GM18508 (cell line): Measurements from ENCODE around the gene VAPB.

Source experiments
- ATAC-seq: cut with Tn5 transposase; IDR thresholded peaks from one replicate; pipeline ENCODE4 v1.9.1; 2021; ENCODE audit warnings: moderate number of reproducible peaks; ENCODE audit not compliant: insufficient read depth, unreplicated experiment

The VAPB gene

DNA sequence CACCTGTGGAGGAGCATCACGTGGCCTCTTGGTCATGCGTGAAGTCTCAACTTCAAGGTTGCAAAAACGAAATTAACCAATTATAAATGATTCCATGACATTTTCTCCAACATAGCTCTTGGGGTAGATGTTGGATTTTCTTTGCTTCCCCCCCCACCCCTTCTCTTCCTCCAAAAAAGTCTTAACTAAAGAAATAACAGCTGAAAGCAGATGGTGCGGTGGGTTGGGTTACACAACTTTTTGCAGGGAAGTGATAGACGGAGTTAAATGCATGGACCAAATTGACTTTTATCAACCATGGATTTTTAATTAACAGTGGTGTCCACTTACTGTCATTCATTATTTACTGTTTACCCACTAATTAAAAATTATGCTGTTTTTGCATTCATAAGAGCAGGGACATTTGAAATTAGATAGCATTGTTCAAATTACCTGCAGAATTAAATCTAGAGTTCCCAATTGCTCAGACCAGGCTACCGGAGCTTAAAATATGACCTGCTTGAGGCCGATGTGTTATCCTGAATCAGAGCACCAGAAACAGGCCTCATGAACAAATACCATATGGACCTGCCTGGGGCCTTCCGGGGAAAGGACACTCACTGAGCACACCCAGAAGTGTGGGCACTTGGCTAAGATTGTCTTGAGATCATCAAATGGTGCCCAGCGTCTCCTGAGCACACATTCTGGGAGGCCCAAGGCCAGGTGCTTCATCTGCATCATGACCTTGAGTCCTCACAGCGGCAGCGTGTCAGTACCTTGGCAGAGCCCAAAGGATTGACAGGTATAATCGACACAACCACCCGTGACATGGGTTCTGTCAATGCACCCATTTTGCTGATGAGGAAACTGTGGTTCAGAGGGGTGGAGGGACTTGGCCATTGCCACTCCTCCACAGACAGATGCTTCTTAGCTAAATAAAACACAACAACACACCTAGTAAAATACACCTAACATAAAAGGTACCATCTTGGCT is 84.7 kb downstream of the VAPB start:
- ATAC-seq = no peak

DNA sequence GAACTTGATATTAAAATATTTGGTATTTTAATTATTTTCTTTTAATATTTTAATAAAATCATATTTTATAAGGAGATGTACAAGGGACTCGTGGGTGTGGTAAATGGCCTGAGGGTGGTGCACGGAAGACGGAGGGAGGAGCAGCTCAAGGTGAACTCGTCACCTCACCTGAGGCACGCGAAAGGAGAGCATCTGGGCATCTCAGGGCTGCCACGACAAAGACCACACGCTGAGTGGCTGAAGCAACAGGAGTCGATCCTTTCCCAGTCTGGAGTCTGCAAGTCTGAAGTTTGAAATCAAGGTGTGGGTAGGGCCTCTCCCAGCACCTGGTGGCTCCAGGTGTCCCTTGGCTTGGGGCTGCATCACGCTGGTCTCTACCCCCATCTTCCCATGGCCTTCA is 86.4 kb downstream of the VAPB start:
- ATAC-seq = no peak

DNA sequence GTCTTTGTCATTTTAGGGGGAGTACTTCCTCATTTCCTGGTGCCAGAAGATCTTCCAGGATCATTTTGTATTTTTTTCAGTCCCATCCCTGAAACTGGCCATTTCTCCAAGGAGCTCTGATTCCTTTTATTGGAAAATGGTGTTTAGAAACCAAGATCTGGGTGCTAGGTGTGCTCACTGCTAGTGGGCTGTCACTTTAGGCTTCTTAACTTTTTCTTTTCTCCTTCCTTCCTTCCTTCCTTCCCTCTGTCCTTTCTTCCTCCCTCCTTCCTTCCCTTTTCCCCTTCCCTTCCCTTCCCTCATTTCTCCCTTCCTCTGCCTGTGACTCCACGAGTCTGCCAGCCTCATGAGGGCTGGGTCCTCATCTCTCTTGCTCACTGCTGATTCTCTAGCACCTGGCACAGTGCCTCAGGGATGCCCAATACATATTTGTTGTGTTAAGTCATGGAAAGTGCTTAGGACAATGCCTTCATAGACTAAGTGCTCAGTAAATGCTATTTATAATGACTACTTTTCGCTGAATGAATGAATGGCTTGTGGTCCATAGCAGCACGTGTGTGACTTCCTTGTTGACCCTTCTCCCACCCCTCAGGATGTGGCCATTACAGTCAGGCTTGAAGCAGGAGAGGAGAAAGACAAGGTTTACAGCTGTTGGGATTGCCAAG is 89.2 kb downstream of the VAPB start:
- ATAC-seq = no peak

DNA sequence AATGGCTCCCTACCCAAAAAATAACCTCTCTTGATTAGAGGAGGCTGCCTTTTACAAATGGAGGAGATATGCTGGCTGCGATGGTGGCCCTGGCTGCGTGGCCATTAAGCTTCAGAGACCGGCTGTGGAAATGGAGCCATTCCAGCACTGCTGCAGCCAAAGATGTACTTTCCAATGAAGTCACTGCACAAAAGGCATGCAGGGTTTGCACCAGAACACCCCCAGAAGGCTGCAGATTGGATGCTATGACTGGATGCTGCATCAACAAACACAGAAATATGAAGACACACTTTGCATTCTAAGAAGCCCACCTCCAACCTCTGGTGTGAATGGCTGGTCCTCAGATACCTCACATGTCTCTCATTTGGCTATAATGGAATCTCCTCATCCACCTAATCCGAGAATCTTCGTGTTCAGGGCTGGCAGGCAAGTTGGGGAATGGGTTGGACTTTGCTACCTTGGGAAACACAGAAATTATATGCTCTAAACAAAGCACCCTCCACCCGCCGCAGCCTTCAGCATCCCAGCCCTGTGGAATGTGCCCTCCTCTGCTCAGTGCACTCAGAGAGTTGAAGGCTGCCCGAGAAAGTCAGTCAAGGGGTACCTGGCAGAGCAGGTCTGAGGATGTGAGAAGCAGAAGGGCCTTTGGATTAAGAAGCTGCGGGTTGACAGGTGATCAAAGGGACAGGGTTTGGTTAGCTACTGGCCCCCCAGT is 90.9 kb downstream of the VAPB start:
- ATAC-seq = no peak

DNA sequence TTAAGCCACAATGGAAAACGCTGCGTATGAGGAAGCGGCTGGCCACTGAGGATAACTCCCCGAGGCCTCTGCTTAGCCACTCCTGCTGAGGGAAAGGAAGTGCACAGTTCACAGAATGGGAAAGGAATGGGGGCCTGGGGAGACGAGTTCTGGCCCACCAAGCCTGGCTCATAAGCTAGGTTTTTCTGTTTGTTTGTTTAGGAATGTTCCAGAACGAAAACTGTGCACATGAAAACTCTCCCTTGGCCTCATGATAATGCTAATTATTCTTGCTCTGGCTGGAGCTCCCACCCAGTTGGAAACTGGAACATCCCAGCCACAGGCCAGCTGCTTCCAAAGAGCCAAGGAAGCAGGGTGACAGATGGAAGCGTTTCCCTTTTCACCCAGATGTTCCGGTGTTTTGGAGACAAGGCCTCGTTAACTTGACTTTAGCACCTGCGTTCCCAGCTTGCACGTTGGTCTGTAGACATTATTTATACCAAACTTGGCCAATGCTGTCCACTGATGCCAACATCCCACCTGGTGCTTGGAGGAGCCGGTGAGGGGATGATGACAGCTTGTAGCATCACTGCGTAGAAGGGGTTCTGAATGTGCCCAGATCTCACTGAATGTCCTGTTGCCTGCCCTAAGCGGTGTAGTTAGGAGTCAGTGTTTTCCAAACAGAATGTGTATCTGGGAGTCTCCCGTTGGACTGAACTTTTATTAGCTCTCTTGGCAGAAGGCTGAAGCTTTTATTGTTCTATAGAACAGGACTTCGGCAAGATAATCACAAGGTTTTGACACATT is 91.7 kb downstream of the VAPB start:
- no peak for ATAC-seq

DNA sequence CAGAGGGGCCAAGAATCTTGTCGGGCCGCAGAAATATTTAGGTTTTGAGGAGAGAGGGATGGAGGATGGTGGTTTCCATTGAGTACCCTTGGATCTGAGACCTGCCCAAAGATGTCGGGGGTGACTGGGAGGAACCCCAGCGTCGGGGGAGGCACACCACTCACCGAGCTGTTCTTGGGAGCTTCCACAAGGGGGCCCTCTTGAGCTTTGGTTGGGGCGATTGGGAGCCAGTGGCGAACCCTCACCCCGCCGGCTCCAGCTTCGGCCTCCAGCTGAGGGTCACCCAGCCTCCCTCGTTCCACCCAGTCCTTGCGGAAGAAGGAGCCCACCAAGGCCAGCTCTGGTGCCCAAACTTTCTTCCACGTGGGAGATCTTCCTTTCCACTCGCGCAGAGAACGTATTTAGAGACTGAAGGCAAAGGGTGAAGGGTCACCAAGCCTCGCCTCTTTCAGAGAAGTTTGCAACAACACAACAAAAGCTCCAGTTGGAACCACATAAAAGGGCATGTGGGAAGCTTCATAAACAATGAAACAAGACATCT is 92.5 kb downstream of the VAPB start:
- ATAC-seq = no peak

DNA sequence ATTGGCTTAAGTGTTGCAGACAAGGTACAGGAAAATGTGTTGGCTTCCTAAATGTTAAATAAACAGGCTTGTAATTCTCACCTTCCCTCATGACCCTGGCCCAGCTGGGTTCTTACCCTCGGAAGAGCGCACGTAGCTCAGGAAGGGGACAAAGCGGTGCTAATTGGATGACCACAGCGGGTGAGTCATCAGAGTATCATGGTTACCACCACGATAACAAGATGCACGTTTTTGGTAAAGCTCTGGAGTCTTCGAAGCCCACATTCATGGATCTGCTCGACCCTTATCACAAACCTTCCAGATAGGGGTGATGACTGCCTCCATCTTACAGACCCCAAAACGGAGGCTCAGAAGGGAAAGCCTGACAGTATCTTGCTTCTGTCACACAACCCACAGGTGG is 93.4 kb downstream of the VAPB start:
- ATAC-seq = no peak

DNA sequence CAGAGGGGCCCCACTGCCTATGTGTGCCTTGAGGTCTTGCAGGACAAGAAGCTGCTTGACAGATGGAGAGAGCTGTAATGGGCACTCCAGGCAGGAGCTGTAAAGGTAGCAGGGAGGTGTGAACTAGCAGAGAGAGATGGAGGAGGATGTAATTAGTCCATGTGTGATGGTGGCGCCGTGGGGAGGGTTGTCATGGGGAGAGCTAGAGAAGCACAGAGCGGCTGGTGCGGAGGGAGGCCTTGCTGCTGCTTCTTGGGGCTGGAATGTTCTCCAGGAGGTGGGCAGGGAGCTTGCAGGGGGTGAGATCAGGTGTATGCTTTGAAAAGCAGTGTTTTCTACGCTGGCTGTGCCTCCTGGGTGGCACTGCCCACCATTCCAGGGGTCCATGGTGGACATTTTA is 94.0 kb downstream of the VAPB start:
- no peak for ATAC-seq

DNA sequence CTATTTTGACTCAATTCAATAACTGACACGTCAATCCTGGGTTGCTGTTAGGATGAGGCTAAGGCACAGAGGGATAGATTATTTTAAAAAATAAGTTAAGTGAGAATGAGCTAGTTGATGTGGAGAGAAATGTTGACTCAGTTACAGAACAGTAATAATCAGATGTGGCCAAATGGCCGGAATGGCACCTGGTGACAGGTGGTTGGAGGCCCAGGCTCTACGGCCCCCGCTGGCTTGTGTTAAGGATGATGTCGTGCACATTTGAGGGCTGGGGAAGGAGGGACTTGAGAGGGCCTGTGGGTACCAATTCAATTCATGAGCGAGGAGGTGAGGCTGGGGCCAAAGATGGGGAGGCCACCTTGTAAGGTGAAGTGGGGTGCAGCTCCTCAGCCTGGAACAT is 94.4 kb downstream of the VAPB start:
- no peak for ATAC-seq

DNA sequence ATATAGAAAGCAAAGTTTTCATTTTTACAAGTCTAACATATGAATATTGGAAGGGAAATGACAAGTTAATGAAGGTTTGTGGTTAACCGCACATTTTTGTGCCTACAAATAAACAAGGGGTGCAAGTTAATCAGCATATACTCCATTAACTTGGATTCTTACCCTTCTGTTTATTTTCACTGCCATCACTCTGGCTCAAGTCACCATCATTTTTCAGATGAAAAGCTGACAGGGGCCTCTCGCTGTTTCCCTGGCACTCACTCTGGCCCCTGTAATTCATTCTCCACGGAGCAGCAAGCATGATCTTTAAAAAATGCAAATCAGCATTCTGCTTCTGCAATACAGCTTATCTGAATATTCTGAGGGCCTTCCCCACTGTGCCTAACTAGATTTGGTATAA is 96.4 kb downstream of the VAPB start:
- ATAC-seq = no peak

DNA sequence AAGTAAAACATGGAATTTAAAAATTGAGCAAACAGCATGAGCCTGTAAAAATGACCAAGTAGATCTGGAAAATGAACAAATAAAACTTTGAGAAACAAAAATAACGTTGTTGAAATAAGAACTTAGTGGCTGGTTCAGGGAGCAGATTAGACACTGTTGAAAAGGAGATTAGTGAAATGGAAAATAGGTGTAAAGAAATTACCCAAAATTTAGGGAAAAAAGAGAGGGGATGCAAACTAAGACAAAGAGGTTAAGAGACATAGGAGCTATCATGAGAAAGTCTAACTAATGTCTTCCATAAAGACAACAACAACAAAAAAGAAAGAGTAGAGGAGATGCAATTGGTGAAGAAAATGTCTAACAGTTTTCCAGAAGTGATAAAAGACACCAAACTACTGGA is 97.2 kb downstream of the VAPB start:
- ATAC-seq = no peak

DNA sequence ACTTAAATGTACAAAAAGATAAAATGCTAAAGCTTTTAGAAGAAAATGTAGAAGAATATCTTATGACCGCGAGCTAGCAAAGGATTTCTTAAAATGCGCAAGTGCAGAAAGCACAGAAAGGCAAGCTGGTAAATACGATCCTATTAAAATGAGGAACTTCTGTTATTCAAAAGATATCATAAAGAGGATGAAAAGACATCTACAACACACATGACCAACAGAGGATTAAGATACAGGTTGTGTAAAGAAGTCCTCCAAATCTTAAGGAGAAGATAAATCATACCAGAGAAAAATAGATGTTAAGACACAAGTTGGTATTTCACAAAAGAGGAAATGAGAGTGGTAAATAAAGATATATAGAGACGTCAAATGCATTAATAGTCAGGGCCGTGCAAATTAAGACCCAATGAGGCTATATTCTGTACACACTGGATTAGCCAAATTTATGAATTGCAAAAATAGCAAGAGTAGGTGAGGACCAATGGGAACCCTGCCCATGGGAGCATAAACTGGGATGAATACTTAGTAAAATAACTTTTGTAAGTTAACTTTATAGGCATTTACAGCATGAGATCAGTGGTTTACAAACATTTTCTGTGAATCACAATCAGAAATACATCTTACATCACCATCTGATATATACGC is 103.2 kb downstream of the VAPB start:
- ATAC-seq = no peak

DNA sequence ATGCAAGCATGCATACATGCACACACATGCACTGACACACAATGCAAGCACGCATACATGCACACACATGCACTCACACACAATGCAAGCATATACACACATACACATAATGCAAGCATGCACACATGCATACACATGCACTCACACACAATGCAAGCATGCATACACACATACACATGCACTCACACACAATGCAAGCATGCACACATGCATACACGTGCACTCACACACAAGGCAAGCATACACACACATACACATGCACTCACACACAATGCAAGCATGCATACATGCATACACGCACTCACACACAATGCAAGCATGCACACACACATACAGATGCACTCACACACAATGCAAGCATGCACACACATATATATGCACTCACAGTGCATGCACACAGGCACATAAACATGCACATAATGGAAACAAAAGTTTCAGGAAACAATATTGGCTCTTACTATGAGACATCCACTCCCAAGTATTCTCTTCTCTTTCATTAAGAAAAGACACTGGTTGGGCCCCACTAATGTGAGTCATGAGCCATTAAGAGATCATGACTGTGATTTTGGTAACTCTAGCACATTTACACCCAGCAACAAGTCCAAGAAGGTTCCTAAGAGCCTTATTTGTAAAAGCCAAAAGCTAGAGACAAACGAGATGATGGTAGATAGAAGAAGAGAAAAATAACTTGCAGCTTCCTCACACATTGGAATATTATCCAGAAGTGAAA is 103.9 kb downstream of the VAPB start:
- ATAC-seq = no peak

DNA sequence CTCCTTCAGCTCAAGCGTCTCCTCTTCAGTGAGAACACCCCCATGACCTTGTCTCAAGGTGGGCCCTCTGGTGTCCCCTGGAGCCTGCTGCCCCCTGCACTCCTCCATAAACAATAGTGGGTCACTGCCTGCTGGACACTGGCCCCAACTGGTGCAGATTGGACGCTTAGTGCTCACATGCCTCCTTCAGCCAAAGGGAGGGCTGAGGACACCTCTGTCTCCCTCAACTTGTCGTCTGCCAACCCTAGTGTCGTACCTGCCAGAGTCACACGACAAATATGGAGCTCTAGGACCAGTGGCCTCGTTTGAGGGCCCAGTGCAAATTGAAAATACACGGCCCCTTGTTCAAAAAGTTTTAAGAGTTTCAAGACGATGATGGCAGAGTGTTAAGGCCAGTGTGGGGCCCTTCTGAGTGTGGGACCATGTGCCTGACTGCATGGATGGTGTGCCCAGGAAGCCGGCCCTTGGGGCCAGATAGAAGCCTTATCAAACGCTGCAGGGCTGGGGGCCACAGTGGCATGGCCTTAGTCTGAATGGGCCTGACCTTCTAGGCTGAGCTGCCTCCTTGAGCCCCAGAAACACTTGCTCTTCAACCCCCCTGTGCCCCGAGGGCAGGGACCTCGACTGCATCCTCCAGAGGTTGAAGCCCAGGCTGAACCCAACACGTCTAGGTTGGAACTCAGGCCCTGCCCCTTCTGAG is 106.0 kb downstream of the VAPB start:
- no peak for ATAC-seq

DNA sequence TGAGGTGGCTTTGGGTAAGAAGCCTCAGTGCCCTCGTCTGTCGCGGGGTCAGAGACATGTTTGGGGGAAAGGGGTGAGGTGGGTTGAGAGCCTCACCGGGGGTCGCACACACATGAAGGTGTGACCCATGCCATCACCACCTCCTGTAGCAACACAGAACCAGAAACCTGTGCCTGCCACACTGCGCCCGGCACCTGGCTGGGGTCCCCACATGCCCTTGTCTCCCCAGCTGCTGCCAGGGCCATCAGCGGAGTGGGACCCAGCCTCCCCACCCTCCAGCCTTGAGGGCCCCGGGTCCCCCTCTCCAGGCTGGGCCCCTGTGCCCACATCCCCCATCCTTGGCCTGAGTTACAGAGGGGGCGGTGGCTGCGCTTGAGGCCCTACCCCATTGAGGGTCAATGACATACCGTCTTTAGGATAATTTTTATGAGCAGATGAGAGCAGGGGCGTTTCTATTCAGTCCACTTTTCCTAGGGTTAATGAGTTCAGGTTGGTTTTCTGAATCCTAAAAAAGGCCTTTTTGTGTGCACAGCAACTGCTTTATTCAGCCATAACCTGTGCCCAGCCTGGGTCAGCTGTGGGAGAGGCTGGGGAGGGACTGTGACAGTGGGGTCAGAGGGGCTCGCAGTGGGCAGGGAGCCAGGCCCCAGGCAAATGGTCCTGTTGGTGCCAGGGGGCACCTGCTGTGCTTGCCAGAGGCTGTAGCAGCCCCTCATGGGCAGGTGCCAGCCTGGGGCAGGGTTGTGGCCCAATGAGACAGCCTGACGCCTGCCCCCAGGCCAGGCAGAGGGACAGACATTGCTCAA is 106.8 kb downstream of the VAPB start:
- no peak for ATAC-seq

DNA sequence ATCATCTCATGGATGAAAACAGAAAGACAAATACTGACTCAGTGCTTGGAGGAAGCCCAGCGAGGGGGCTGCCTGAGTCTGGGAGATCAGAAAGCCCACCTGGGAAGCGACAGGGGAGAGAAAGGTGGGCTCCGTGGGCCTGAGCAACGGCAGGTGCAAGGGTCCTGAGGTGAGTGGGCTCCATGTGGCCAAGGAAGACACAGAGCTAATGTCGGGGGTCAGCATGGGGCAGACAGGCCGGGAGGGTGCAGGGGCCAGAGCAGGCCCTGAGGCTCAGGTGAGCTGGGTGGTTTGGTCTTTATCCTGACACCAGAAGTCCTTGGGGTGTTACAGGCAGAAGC is 107.4 kb downstream of the VAPB start:
- no peak for ATAC-seq

DNA sequence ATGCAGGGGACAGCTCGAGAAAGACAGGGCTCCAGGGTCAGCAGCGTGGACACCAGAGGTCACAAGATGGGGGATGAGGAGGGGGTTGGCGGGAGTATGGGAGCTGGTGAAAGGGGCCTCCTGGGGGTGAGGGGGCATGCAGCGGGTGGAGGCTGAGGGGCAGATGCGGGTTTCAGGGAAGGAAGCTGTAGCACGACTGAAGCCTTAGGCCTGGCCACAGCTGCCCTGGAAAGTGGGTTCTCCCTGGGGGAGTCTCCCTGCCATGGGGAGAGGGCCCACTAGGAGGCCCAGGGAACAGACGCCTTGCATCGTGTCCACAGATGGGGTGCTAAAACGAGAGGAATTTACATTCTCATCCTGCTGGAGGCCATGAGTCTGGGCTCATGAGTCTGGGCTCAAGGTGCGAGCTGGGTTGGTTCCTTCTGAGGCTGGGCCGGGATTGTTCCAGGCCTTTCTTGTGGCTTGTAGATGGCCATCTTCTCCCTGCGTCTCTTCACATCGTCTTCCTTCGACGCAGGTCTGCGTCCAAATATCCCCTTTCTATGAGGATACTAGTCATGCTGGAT is 108.1 kb downstream of the VAPB start:
- no peak for ATAC-seq
